WERI-Rb-1 (cell line): ENCODE measurements around the gene IL36B.

Experiments
- DNase-seq: peaks from one replicate; pipeline ENCODE4 v3.0.0-alpha.2; 2020
- H3K27ac ChIP-seq: fragments of 250-450 bp; sonication (Bioruptor Pico); 2 replicates; pipeline ENCODE4 v1.5.1; 2020; ENCODE audit warnings: mild to moderate bottlenecking, moderate library complexity
- H3K27me3 ChIP-seq: fragments of 250-450 bp; sonication (Bioruptor Pico); 2 replicates; pipeline ENCODE4 v1.5.1; 2021; ENCODE audit warnings: mild to moderate bottlenecking, low read depth, moderate library complexity; ENCODE audit not compliant: insufficient read depth, severe bottlenecking
- H3K36me3 ChIP-seq: fragments of 250-450 bp; sonication (Bioruptor Pico); 2 replicates; pipeline ENCODE4 v1.5.1; 2020; ENCODE audit warnings: mild to moderate bottlenecking, moderate library complexity
- H3K4me3 ChIP-seq: 2 replicates; pipeline ENCODE4 v1.5.1; 2011; ENCODE audit warnings: low read depth, mild to moderate bottlenecking, control low read depth, low read length
- H3K9me3 ChIP-seq: fragments of 250-450 bp; sonication (Bioruptor Pico); 2 replicates; pipeline ENCODE4 v1.5.1; 2021; ENCODE audit warnings: mild to moderate bottlenecking, moderate library complexity; ENCODE audit not compliant: severe bottlenecking
- CTCF ChIP-seq: IDR thresholded peaks from 2 replicates; pipeline ENCODE4 v1.5.1; 2011; ENCODE audit warnings: low read depth, mild to moderate bottlenecking, control low read depth, inconsistent platforms, low read length

The IL36B gene

GRCh38 chr2:113060796-113061195, 8.1 kb upstream of the IL36B start:
- Histone ChIP-seq H3K4me3 (no peak overlapping the region), H3K27me3 (no peaks in the 10 kb centered on the region), H3K9me3 (peaks cover 2% of the 10 kb centered on the region), H3K36me3 (no peaks in the 10 kb centered on the region), H3K27ac (no peak overlapping the region)
- no peak for TF ChIP-seq CTCF
- DNase-seq, result no peak

DNA sequence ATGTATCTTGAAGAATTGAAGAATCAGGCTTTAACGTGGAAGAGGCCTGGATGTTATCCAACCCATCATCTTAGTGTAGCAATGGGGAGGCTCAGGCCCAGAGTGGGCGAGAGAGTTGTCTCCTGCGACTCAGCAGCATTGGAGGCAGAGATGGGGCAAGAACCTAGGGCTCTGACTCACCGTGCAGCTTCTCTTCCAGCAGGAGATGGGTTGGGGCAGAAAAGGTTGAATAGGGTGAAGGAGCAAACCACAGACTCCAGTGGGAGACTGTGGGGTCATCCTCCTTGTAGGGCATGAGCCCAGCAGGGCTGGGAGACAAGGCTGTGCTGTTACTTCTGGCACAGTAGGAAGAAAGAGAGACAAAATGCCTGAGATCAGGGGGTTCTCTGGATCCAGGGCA, 7.7 kb upstream of the IL36B start:
- no peak overlapping the region for H3K4me3 ChIP-seq
- no peak overlapping the region for H3K27ac ChIP-seq
- H3K27me3 ChIP-seq, result no peaks in the 10 kb centered on the region
- no peak for TF ChIP-seq CTCF
- no peaks in the 10 kb centered on the region for H3K36me3 ChIP-seq
- DNase-seq, result no peak
- H3K9me3 ChIP-seq, result peaks cover 3% of the 10 kb centered on the region

- Histone ChIP-seq H3K36me3 (no peaks in the 10 kb centered on the region), H3K27me3 (no peaks in the 10 kb centered on the region), H3K4me3 (no peak within 1 kb of the TSS), H3K27ac (no peak within 1 kb of the TSS), H3K9me3 (peaks cover 10% of the 10 kb centered on the region)
- TF ChIP-seq CTCF, result no peak
- no peak for DNase-seq
These were observed 6.6 kb upstream of the IL36B start, which contains the start of gene IL36RN for GRCh38 chr2:113058998-113059960. Gene IL36RN, plus strand, starts transcription at chr2:113059198. Its CDS starts 241 bp downstream, at chr2:113059439.

GRCh38 chr2:113058411-113058994, 5.8 kb upstream of the IL36B start:
- Histone ChIP-seq H3K9me3 (peaks cover 10% of the 10 kb centered on the region), H3K4me3 (no peak overlapping the region), H3K36me3 (no peaks in the 10 kb centered on the region), H3K27me3 (no peaks in the 10 kb centered on the region), H3K27ac (no peak overlapping the region)
- no peak for TF ChIP-seq CTCF
- DNase-seq, result no peak

- peaks cover 10% of the 10 kb centered on the region for H3K9me3 ChIP-seq
- TF ChIP-seq CTCF, result no peak
- H3K4me3 ChIP-seq, result no peak overlapping the region
- DNase-seq, result no peak
- no peaks in the 10 kb centered on the region for H3K27me3 ChIP-seq
- H3K27ac ChIP-seq, result no peak overlapping the region
- H3K36me3 ChIP-seq, result no peaks in the 10 kb centered on the region
These were observed 4.5 kb upstream of the IL36B start for GRCh38 chr2:113057117-113057516.
